Breast epithelium (tissue), 3 donors: ENCODE measurements around the gene ALOXE3.

Source experiments
- CTCF ChIP-seq, 3 donors: fragments of 450-650 bp; IDR thresholded peaks; one replicate each; pipeline ENCODE4 v1.5.1; 2016 to 2017; ENCODE audit warnings: antibody characterized with exemption in 3 of 3, mild to moderate bottlenecking in 3 of 3, moderate library complexity in 3 of 3
- POLR2A ChIP-seq: fragments of 450-650 bp; IDR thresholded peaks from one replicate; pipeline ENCODE4 v1.6.1; 2016; ENCODE audit warnings: antibody characterized with exemption, mild to moderate bottlenecking, moderate library complexity

DNA sequence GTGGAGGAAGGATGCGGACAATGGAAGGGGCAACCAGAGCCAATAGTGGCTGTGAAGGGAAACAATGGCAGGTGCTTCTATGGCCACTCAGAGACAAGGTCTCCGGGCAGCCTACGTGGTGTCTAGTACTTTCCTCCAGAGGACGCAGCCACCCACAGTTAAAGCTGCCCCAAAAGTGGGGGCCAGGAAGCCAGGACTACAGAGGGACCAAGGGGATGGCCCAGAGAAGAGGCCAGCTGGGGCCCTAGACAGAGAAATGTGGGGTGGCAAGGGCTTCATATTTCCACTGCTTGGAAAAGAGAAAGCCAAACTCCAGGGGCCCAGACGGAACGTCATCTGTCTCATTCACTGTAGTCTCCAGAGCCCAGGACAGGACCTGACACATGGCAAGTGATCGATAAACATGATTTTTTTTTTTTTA, 34.7 kb upstream of the ALOXE3 start:
- TF ChIP-seq CTCF (IDR thresholded peaks at IDR 0.05) = no peak
- no peak for TF ChIP-seq POLR2A
